Endothelial cell of umbilical vein (primary cell): ENCODE measurements around the gene TOLLIP. TPM values are rescaled to one million over a fixed set of nuclear protein-coding genes. Genes with fewer than 3 reads are reported as not detected.

Experiments used
- BruUV-seq: library from RNA; stranded (reverse); fragments of 400-500 nt; replicated peaks from 2 replicates; lab custom pipeline; 2021; lab: Mats Ljungman, UMichigan
- CTCF ChIA-PET: fragments of 300-600, 350-600 bp; sonication (Branson Sonifier 250); formaldehyde crosslinking; loops from one replicate; lab custom pipeline; 2021; ENCODE audit warnings: antibody characterized with exemption, inconsistent platforms; lab: Charles Lee
- POLR2A ChIA-PET: fragments of 300-600, 350-600 bp; sonication (Branson Sonifier 250); formaldehyde crosslinking; loops from one replicate; lab custom pipeline; 2021; ENCODE audit warnings: antibody characterized with exemption, inconsistent platforms; lab: Charles Lee
- DNase-seq: peaks from one replicate; pipeline ENCODE4 v3.0.0-alpha.2; 2011; ENCODE audit warnings: low read depth, low spot score
- FAIRE-seq: peaks from 2 replicates; lab custom pipeline; 2011; peaks lifted over from hg19 to GRCh38; lab: Jason Lieb, UNC
- H2AFZ ChIP-seq: 2 replicates; pipeline ENCODE4 v1.6.0; 2012; ENCODE audit warnings: low read depth, low read length, control low read depth, inconsistent platforms
- H3K27ac ChIP-seq: 2 replicates; pipeline ENCODE4 v1.5.1; 2011; ENCODE audit warnings: low read depth, mild to moderate bottlenecking, control low read depth, low read length, moderate library complexity; ENCODE audit not compliant: insufficient read depth
- H3K27me3 ChIP-seq, 2 experiments: 2 replicates each; pipeline versions ENCODE4 v1.6.0 to v1.6.1; 2011; ENCODE audit warnings: low read length in 2 of 2, mixed read lengths in 1 of 2; ENCODE audit not compliant: control insufficient read depth in 2 of 2, insufficient read depth in 2 of 2
- H3K36me3 ChIP-seq, 2 experiments: 2 replicates in 1 of 2; 3 replicates in 1 of 2; pipeline ENCODE4 v1.5.1; 2011; ENCODE audit warnings: low read length in 2 of 2, mild to moderate bottlenecking in 1 of 2, moderate library complexity in 1 of 2; ENCODE audit not compliant: control insufficient read depth in 2 of 2, insufficient read depth in 2 of 2; ENCODE audit errors: extremely low read depth in 1 of 2
- H3K4me1 ChIP-seq: 3 replicates; pipeline ENCODE4 v1.5.1; 2011; ENCODE audit warnings: mild to moderate bottlenecking, low read length; ENCODE audit not compliant: control insufficient read depth, insufficient read depth; ENCODE audit errors: extremely low read depth
- H3K4me2 ChIP-seq: 2 replicates; pipeline ENCODE4 v1.6.1; 2011; ENCODE audit warnings: low read length, control low read depth, mixed read lengths; ENCODE audit not compliant: insufficient read depth
- H3K4me3 ChIP-seq, 3 experiments: fragments of 200-600 bp in 1 of 3; sonication (generic), shearing (Covaris generic) in 1 of 3; replicated peaks in 1 of 3; 2 replicates each; pipeline ENCODE4 v1.5.1; 2011 to 2016; ENCODE audit warnings: control low read depth in 3 of 3, low read length in 3 of 3, mild to moderate bottlenecking in 2 of 3, inconsistent platforms in 1 of 3, low read depth in 1 of 3, moderate library complexity in 1 of 3; ENCODE audit not compliant: insufficient read depth in 1 of 3
- H3K79me2 ChIP-seq: 2 replicates; pipeline ENCODE4 v1.6.0; 2012; ENCODE audit warnings: low read length, inconsistent platforms; ENCODE audit not compliant: control insufficient read depth, insufficient read depth
- H3K9ac ChIP-seq: replicated peaks from 2 replicates; pipeline ENCODE3; 2011; ENCODE audit warnings: low read length, control low read depth; ENCODE audit not compliant: insufficient read depth; ENCODE audit errors: extremely low read depth
- H3K9me1 ChIP-seq: replicated peaks from 3 replicates; pipeline ENCODE4 v1.6.0; 2011; ENCODE audit warnings: mild to moderate bottlenecking, low read length; ENCODE audit not compliant: control insufficient read depth, insufficient read depth; ENCODE audit errors: extremely low read depth
- H3K9me3 ChIP-seq: replicated peaks from 2 replicates; pipeline ENCODE4 v1.5.1; 2012; ENCODE audit warnings: low read length, inconsistent platforms; ENCODE audit not compliant: control insufficient read depth, insufficient read depth
- H4K20me1 ChIP-seq: replicated peaks from 2 replicates; pipeline ENCODE3; 2011; ENCODE audit warnings: mild to moderate bottlenecking, low read length; ENCODE audit not compliant: control insufficient read depth, insufficient read depth; ENCODE audit errors: extremely low read depth
- CTCF ChIP-seq, 2 donors: IDR thresholded peaks; 1 replicate in 1 of 2; 2 replicates in 1 of 2; pipeline ENCODE4 v1.5.1; 2011; ENCODE audit warnings: low read length in 2 of 2, mild to moderate bottlenecking in 2 of 2, moderate library complexity in 2 of 2, control low read depth in 1 of 2, inconsistent platforms in 1 of 2, low read depth in 1 of 2; ENCODE audit not compliant: insufficient read depth in 1 of 2; ENCODE audit errors: extremely low read depth in 1 of 2
- EZH2 ChIP-seq: IDR thresholded peaks from 2 replicates; pipeline ENCODE4 v1.6.1; 2012; ENCODE audit warnings: borderline replicate concordance, low read depth, mild to moderate bottlenecking, moderate library complexity, low read length, inconsistent platforms; ENCODE audit not compliant: severe bottlenecking
- FOS ChIP-seq: IDR thresholded peaks from 2 replicates; pipeline ENCODE4 v1.6.1; 2011; ENCODE audit warnings: mild to moderate bottlenecking, low read length, moderate library complexity, borderline replicate concordance; ENCODE audit not compliant: insufficient read depth
- GATA2 ChIP-seq: IDR thresholded peaks from 2 replicates; pipeline ENCODE4 v1.7.0; 2011; ENCODE audit warnings: low read depth, mild to moderate bottlenecking, moderate library complexity, mixed read lengths, low read length; ENCODE audit not compliant: insufficient read length, insufficient read depth
- JUN ChIP-seq: IDR thresholded peaks from 2 replicates; pipeline ENCODE4 v1.6.1; 2011; ENCODE audit warnings: borderline replicate concordance, low read depth; ENCODE audit not compliant: insufficient read length, insufficient read depth
- MAX ChIP-seq: IDR thresholded peaks from 2 replicates; pipeline ENCODE4 v1.6.1; 2011; ENCODE audit not compliant: insufficient read depth, insufficient read length
- MYC ChIP-seq: IDR thresholded peaks from one replicate; pipeline ENCODE4 v1.6.1; 2011; ENCODE audit warnings: mild to moderate bottlenecking, low read depth, low read length
- POLR2A ChIP-seq: IDR thresholded peaks from 2 replicates; pipeline ENCODE4 v1.6.1; 2012; ENCODE audit warnings: low read depth, mild to moderate bottlenecking, control low read depth, low read length
- POLR2AphosphoS5 ChIP-seq: IDR thresholded peaks from 2 replicates; pipeline ENCODE4 v1.6.1; 2012; ENCODE audit warnings: low read depth, mild to moderate bottlenecking, control low read depth, low read length, moderate library complexity; ENCODE audit not compliant: insufficient read depth
- dilution Hi-C: fragments of 300-500 bp; cut with MboI; formaldehyde crosslinking; loops from one replicate; pipeline ENCODE4 v1.15.0; 2019; ENCODE audit warnings: low sequenced_read_pairs; ENCODE audit not compliant: extremely low pct_ligation_motif_present
- intact Hi-C: fragments of 100-400 bp; cut with micrococcal nuclease; formaldehyde crosslinking; loops from one replicate; pipeline ENCODE4 v1.10.0; 2022
- polyA plus RNA-seq, 4 experiments: library from polyadenylated mRNA; depleted of rRNA in 3 of 4; stranded (reverse) in 3 of 4; unstranded in 1 of 4; fragments of >200 nt; gene quantifications; 2 replicates each; pipeline versions ENCODE4 v1.2.1 to v1.2.3, GENCODE V29; 2011 to 2012; ENCODE audit warnings: missing spikeins in 1 of 4
- total RNA-seq: library from RNA; stranded (reverse); gene quantifications from 2 replicates; pipeline ENCODE4 v1.2.3, GENCODE V29; 2021

The TOLLIP gene
- total and polyA plus RNA-seq, 2 donors (not counting 3 experiments of a cell fraction or from before 2014, with no cell fraction given): 49.6 to 64.8 TPM

DNA sequence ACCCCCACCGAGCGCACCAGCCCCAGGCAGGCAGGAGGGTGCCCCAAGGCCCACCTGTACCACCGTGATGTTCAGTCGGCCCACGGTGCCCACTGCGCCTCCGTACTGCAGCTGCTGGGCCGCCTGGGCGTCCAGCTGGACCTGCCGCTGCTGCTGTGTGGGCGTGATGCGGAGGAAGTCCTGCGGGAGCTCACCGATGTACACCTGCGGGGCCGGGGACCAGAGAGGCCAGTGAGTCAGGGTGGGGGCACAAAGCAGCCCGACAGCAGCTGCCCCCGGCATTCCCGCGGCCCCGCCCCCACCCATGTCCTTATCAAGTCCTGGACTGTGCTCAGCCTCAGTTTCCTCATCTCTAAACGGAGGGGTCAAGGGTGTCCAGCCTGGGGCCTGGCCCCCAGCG lies 13.8 kb downstream of the TOLLIP start:
- no peaks in the 10 kb centered on the region for H4K20me1 ChIP-seq
- no peaks in the 10 kb centered on the region for H3K9me1 ChIP-seq
- intact Hi-C loops: no loop called here
- H3K4me3 ChIP-seq: no peak overlapping the region
- no peak overlapping the region for H2AFZ ChIP-seq
- CTCF ChIA-PET: no interaction called here
- dilution Hi-C loops: no loop called here
- H3K79me2 ChIP-seq: peaks cover 42% of the 10 kb centered on the region
- no peaks in the 10 kb centered on the region for H3K9me3 ChIP-seq
- H3K27ac ChIP-seq: no peak overlapping the region
- H3K27me3 ChIP-seq: no peaks in the 10 kb centered on the region
- FAIRE-seq (no peak), DNase-seq (no peak)
- POLR2A ChIA-PET: no interaction called here
- H3K9ac ChIP-seq: no peak overlapping the region
- peaks cover 2 to 18% of the 10 kb centered on the region in 2 experiments for H3K36me3 ChIP-seq
- no peak for TF ChIP-seq POLR2AphosphoS5
- TF ChIP-seq POLR2A: no peak
- TF ChIP-seq MAX: no peak
- no peak for TF ChIP-seq JUN
- TF ChIP-seq FOS: no peak
- TF ChIP-seq CTCF (IDR thresholded peaks at IDR 0.05; ENCODE audit: extremely low read depth in 1 of 2, insufficient read depth in 1 of 2, low read depth in 1 of 2, low read length in 2 of 2): no peak
- H3K4me2 ChIP-seq: no peak overlapping the region
- BruUV-seq: no TSS peak
- H3K4me1 ChIP-seq: peaks cover 2% of the 10 kb centered on the region

- CTCF ChIA-PET: no interaction called here
- H3K9me1 ChIP-seq: no peaks in the 10 kb centered on the region
- H3K4me3 ChIP-seq: no peak overlapping the region
- H3K4me2 ChIP-seq: no peak overlapping the region
- DNase-seq (no peak), FAIRE-seq (no peak)
- H3K9ac ChIP-seq: no peak overlapping the region
- H3K36me3 ChIP-seq: peaks cover 2 to 23% of the 10 kb centered on the region in 2 experiments
- intact Hi-C loops: no loop called here
- no TSS peak for BruUV-seq
- H3K9me3 ChIP-seq: no peaks in the 10 kb centered on the region
- H3K79me2 ChIP-seq: peaks cover 37% of the 10 kb centered on the region
- peaks cover 2% of the 10 kb centered on the region for H3K4me1 ChIP-seq
- TF ChIP-seq GATA2: no peak
- TF ChIP-seq CTCF (IDR thresholded peaks at IDR 0.05; ENCODE audit: extremely low read depth in 1 of 2, insufficient read depth in 1 of 2, low read depth in 1 of 2, low read length in 2 of 2): no peak
- TF ChIP-seq EZH2: no peak
- TF ChIP-seq MYC: no peak
- H3K27ac ChIP-seq: no peak overlapping the region
- dilution Hi-C loops: no loop called here
- POLR2A ChIA-PET: no interaction called here
- H4K20me1 ChIP-seq: no peaks in the 10 kb centered on the region
- H3K27me3 ChIP-seq: no peaks in the 10 kb centered on the region
- H2AFZ ChIP-seq: no peak overlapping the region
Observed at GRCh38 chr11:1295086-1295485, 14.3 kb downstream of the TOLLIP start.
